SK-N-SH (cell line): ENCODE results near the gene BCL6B.

Experiments
- CTCF ChIP-seq: fragments of 200-600 bp; sonication (generic); IDR thresholded peaks from 2 replicates; pipeline ENCODE4 v1.6.1; 2017; ENCODE audit warnings: antibody characterized with exemption, mild to moderate bottlenecking, moderate library complexity
- ELF1 ChIP-seq: IDR thresholded peaks from 2 replicates; pipeline ENCODE4 v1.4.0; 2012
- FOSL2 ChIP-seq: IDR thresholded peaks from 2 replicates; pipeline ENCODE4 v1.4.0; 2012; ENCODE audit warnings: low read depth, mild to moderate bottlenecking, moderate library complexity, borderline replicate concordance
- FOXM1 ChIP-seq: IDR thresholded peaks from 2 replicates; pipeline ENCODE4 v1.4.0; 2012; ENCODE audit warnings: low read depth, mild to moderate bottlenecking
- POLR2AphosphoS5 ChIP-seq: IDR thresholded peaks from 2 replicates; pipeline ENCODE4 v1.6.1; 2012; ENCODE audit warnings: low read depth, low read length
- RAD21 ChIP-seq: IDR thresholded peaks from 2 replicates; pipeline ENCODE4 v1.6.1; 2012; ENCODE audit warnings: mild to moderate bottlenecking, low read length
- USF2 ChIP-seq: fragments of 150-350 bp; IDR thresholded peaks from 2 replicates; pipeline ENCODE4 v1.6.1; 2017; ENCODE audit warnings: antibody characterized with exemption, low read length, low read depth, borderline replicate concordance
- YY1 ChIP-seq: IDR thresholded peaks from 2 replicates; pipeline ENCODE4 v1.4.0; 2012; ENCODE audit warnings: low read depth, mild to moderate bottlenecking

GRCh38 chr17:7004398-7005253 is 18.2 kb upstream of the BCL6B start:
- TF ChIP-seq ELF1 (no peak), FOXM1 (no peak), USF2 (no peak), RAD21 (peak; percentile 86), CTCF (peak; percentile 81), POLR2AphosphoS5 (no peak), YY1 (no peak), FOSL2 (no peak)
